CD4-positive, alpha-beta T cell (primary cell): ENCODE measurements around the gene APOL3. TPM values are rescaled to one million over a fixed set of nuclear protein-coding genes. Genes with fewer than 3 reads are reported as not detected.

Source experiments
- ATAC-seq: fragments of 200-7000 bp; cut with Tn5 transposase; one replicate; pipeline ENCODE4 v1.10.0; 2022; ENCODE audit warnings: mild to moderate bottlenecking; ENCODE audit not compliant: poor library complexity
- CTCF ChIA-PET: fragments of 350-600 bp; sonication (Branson Sonifier 250); formaldehyde crosslinking; loops from one replicate; lab custom pipeline; 2021; ENCODE audit warnings: antibody characterized with exemption, inconsistent platforms; lab: Charles Lee
- POLR2A ChIA-PET: fragments of 350-600 bp; sonication (Branson Sonifier 250); formaldehyde crosslinking; loops from one replicate; lab custom pipeline; 2021; ENCODE audit warnings: antibody characterized with exemption, inconsistent platforms; lab: Charles Lee
- DNase-seq, 14 experiments: peaks; one replicate each; pipeline ENCODE4 v3.0.0-alpha.2; 2013 to 2020; ENCODE audit warnings: mixed read lengths in 2 of 14
- H3K27ac ChIP-seq, 2 donors: one replicate each; pipeline versions ENCODE4 v1.5.1 to v1.7.0; 2013; ENCODE audit warnings: low read length in 2 of 2, low read depth in 1 of 2, mild to moderate bottlenecking in 1 of 2
- H3K27me3 ChIP-seq, 2 experiments: 1 replicate in 1 of 2; 2 replicates in 1 of 2; pipeline versions ENCODE4 v1.6.1 to v1.7.0; 2013; ENCODE audit warnings: low read length in 2 of 2, control low read depth in 1 of 2, mild to moderate bottlenecking in 1 of 2, moderate library complexity in 1 of 2; ENCODE audit not compliant: insufficient read depth in 2 of 2, control insufficient read depth in 1 of 2
- H3K36me3 ChIP-seq: one replicate; pipeline ENCODE4 v1.6.1; 2013; ENCODE audit warnings: low read length, control low read depth; ENCODE audit not compliant: insufficient read depth
- H3K4me1 ChIP-seq: one replicate; pipeline ENCODE4 v1.6.1; 2013; ENCODE audit warnings: low read length, control low read depth; ENCODE audit not compliant: insufficient read depth
- H3K4me3 ChIP-seq: one replicate; pipeline ENCODE4 v1.5.1; 2013; ENCODE audit warnings: mild to moderate bottlenecking, low read length, moderate library complexity
- H3K9me3 ChIP-seq, 2 experiments: 1 replicate in 1 of 2; 2 replicates in 1 of 2; pipeline versions ENCODE4 v1.6.1 to v1.7.0; 2013; ENCODE audit warnings: low read length in 2 of 2, mild to moderate bottlenecking in 2 of 2, control low read depth in 1 of 2, moderate library complexity in 1 of 2; ENCODE audit not compliant: control insufficient read depth in 1 of 2, insufficient read depth in 1 of 2
- H3K27ac Mint-ChIP-seq: one replicate; pipeline ENCODE4 v1.8.0; 2020; ENCODE audit warnings: mixed read lengths
- H3K27me3 Mint-ChIP-seq: one replicate; pipeline ENCODE4 v1.8.0; 2021; ENCODE audit warnings: mixed read lengths
- H3K36me3 Mint-ChIP-seq: one replicate; pipeline ENCODE4 v1.8.0; 2021; ENCODE audit warnings: low read depth, mixed read lengths
- H3K4me1 Mint-ChIP-seq: one replicate; pipeline ENCODE4 v1.8.0; 2021; ENCODE audit warnings: low read depth, mixed read lengths
- H3K4me3 Mint-ChIP-seq: one replicate; pipeline ENCODE4 v1.8.0; 2020; ENCODE audit warnings: mild to moderate bottlenecking, mixed read lengths
- H3K9me3 Mint-ChIP-seq: one replicate; pipeline ENCODE4 v1.8.0; 2020; ENCODE audit warnings: mixed read lengths
- intact Hi-C, 2 experiments: fragments of 100-400 bp; cut with DNase I in 1 of 2; cut with micrococcal nuclease in 1 of 2; formaldehyde crosslinking; loops; one replicate each; pipeline versions ENCODE4 v1.15.1 to v1.9.0; 2023 to 2025; cut with DNase I, micrococcal nuclease
- total RNA-seq, 174 experiments: library from RNA in 2 of 174; stranded (reverse) in 2 of 174; gene quantifications; one replicate each; pipeline ENCODE4 v1.2.3 and lab custom pipeline; 2021 to 2026
- TF ChIP-seq, protein P1 (sequence below): fragments of 200-600 bp; IDR thresholded peaks from one replicate; pipeline ENCODE4 v1.8.0; 2022; ENCODE audit warnings: antibody characterized with exemption, mild to moderate bottlenecking

Gene APOL3
- total RNA-seq, 2 experiments from 2014 or later = 111 to 116 TPM

DNA sequence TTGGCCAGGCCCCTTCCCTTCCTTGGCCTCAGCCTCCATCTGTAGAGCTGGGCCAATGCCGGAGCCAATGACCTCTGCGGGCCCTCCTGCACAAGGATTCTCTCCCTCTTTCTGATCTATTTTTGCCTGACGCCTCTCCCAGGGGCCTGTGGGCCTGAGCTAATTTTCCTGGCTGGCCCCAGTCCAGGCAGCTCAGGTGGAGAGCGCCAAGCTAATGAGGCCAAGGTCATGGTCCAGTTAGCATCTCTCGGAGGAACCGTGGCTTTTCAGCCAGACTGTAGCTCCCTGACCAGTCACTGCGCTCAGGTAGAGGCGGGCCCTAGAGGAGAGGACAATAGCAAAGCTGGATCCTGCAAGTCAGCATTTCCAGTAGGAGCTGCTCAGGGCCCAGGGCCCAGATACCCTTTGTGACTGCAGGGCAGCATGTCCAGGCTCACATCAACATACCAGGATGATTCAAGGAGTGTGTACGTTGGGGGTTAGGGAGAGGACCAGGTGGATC lies 43.5 kb downstream of the APOL3 start:
- Histone ChIP-seq H3K36me3 (no peaks in the 10 kb centered on the region), H3K27ac (no peak overlapping the region), H3K4me3 (no peak overlapping the region), H3K4me1 (no peaks in the 10 kb centered on the region), H3K9me3 (no peaks in the 10 kb centered on the region), H3K27me3 (no peaks in the 10 kb centered on the region)
- Mint-ChIP-seq H3K9me3 (no peaks in the 10 kb centered on the region), H3K4me3 (no peak overlapping the region), H3K27me3 (no peaks in the 10 kb centered on the region), H3K27ac (no peak overlapping the region), H3K36me3 (no peaks in the 10 kb centered on the region), H3K4me1 (no peaks in the 10 kb centered on the region)
- ChIA-PET POLR2A (no interaction called here), CTCF (no interaction called here)
- ATAC-seq (no peak), DNase-seq (no peak)
- TF ChIP-seq, protein P1, sequence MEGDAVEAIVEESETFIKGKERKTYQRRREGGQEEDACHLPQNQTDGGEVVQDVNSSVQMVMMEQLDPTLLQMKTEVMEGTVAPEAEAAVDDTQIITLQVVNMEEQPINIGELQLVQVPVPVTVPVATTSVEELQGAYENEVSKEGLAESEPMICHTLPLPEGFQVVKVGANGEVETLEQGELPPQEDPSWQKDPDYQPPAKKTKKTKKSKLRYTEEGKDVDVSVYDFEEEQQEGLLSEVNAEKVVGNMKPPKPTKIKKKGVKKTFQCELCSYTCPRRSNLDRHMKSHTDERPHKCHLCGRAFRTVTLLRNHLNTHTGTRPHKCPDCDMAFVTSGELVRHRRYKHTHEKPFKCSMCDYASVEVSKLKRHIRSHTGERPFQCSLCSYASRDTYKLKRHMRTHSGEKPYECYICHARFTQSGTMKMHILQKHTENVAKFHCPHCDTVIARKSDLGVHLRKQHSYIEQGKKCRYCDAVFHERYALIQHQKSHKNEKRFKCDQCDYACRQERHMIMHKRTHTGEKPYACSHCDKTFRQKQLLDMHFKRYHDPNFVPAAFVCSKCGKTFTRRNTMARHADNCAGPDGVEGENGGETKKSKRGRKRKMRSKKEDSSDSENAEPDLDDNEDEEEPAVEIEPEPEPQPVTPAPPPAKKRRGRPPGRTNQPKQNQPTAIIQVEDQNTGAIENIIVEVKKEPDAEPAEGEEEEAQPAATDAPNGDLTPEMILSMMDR = no peak
- intact Hi-C loops = no loop called here

DNA sequence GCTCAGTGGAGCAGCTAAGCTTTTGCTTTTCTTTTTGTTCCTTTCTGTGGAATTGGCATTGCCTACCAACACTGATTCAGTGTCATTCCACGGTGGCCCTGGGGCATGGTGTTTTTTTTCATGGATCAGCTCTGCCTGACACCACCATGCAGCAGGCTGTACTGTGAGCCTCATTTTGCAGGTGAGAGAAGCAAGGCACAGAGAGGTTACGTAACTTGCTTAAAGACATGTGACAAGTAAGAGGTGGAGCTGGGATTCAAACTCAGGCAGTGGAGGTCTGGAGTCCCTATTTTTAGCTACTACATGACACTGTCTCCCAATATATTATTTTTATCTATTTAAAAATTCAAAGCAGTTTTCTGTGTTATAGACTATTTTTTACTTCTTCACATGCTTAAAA lies 44.4 kb downstream of the APOL3 start:
- CTCF ChIA-PET = interaction anchor here (0.9 kb wide), 1 partner anchor 50 kb away, joined by 3 read pairs; no protein-coding TSS in a partner anchor

DNA sequence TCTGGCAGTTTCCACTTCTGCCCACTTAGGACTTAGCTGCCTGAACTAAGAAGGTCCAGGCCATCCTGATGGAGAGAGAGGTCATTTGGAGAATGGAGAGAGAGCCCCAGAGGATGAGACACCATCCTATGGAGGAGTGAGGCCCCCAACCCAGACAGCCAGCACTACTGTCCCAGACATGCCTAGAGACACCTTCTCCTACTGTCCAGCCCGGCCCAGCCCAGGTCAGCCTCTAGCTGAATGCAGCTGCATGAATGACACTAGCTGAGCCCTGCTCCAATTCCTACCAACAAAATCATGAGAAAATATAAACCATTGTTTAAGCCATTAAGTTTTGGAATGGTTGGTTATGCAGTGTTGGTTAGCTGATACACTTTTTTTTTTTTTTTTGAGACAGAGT lies 47.4 kb downstream of the APOL3 start:
- no peaks in the 10 kb centered on the region for H3K9me3 ChIP-seq
- ATAC-seq (no peak), DNase-seq (no peak)
- H3K4me1 ChIP-seq = no peaks in the 10 kb centered on the region
- no peaks in the 10 kb centered on the region for H3K36me3 ChIP-seq
- POLR2A ChIA-PET = no interaction called here
- CTCF ChIA-PET = no interaction called here
- TF ChIP-seq, protein P1 = no peak
- no peaks in the 10 kb centered on the region for H3K36me3 Mint-ChIP-seq
- H3K4me3 Mint-ChIP-seq = no peak overlapping the region
- intact Hi-C loops = no loop called here
- no peak overlapping the region for H3K4me3 ChIP-seq
- no peaks in the 10 kb centered on the region for H3K9me3 Mint-ChIP-seq
- no peak overlapping the region for H3K27ac ChIP-seq
- H3K27ac Mint-ChIP-seq = no peak overlapping the region
- H3K27me3 ChIP-seq = no peaks in the 10 kb centered on the region
- no peaks in the 10 kb centered on the region for H3K27me3 Mint-ChIP-seq
- H3K4me1 Mint-ChIP-seq = no peaks in the 10 kb centered on the region

More for the DNA sequence above, 44.4 kb downstream of the APOL3 start:
- Histone ChIP-seq H3K27ac (no peak overlapping the region), H3K4me3 (no peak overlapping the region), H3K4me1 (no peaks in the 10 kb centered on the region), H3K36me3 (no peaks in the 10 kb centered on the region), H3K9me3 (no peaks in the 10 kb centered on the region), H3K27me3 (no peaks in the 10 kb centered on the region)
- no peak for ATAC-seq
- intact Hi-C loops = no loop called here
- Mint-ChIP-seq H3K27ac (no peak overlapping the region), H3K36me3 (no peaks in the 10 kb centered on the region), H3K4me1 (no peaks in the 10 kb centered on the region), H3K27me3 (no peaks in the 10 kb centered on the region), H3K4me3 (no peak overlapping the region), H3K9me3 (no peaks in the 10 kb centered on the region)
- no peak for DNase-seq
- POLR2A ChIA-PET = no interaction called here
- TF ChIP-seq, protein P1 = no peak
